H9 (cell line): ENCODE results near the gene PHTF1. TPM values are rescaled to one million over a fixed set of nuclear protein-coding genes. Genes with fewer than 3 reads are reported as not detected.

ENCODE experiments used
- DNase-seq: peaks from one replicate; pipeline ENCODE4 v3.0.0-alpha.2; 2017
- H2AFZ ChIP-seq: one replicate; pipeline ENCODE4 v1.6.1; 2013; ENCODE audit warnings: mild to moderate bottlenecking, low read length, control low read depth, moderate library complexity
- H2AK5ac ChIP-seq: 2 replicates; pipeline ENCODE4 v1.6.1; 2013; ENCODE audit warnings: low read length, control low read depth, mixed read lengths; ENCODE audit not compliant: insufficient read length
- H2BK120ac ChIP-seq: one replicate; pipeline ENCODE4 v1.6.1; 2013; ENCODE audit warnings: low read depth, mild to moderate bottlenecking, low read length, control low read depth, inconsistent platforms; ENCODE audit not compliant: poor library complexity, severe bottlenecking
- H2BK12ac ChIP-seq: 2 replicates; pipeline ENCODE4 v1.6.1; 2013; ENCODE audit warnings: low read length, control low read depth, mixed read lengths, low read depth; ENCODE audit not compliant: insufficient read length
- H2BK15ac ChIP-seq: 2 replicates; pipeline ENCODE4 v1.6.1; 2013; ENCODE audit warnings: low read depth, low read length, control low read depth
- H2BK20ac ChIP-seq: one replicate; pipeline ENCODE4 v1.6.1; 2013; ENCODE audit warnings: low read depth, mild to moderate bottlenecking, low read length, control low read depth, inconsistent platforms; ENCODE audit not compliant: poor library complexity, severe bottlenecking
- H2BK5ac ChIP-seq: 2 replicates; pipeline ENCODE4 v1.6.1; 2013; ENCODE audit warnings: low read length, control low read depth, mixed read lengths; ENCODE audit not compliant: insufficient read length
- H3K14ac ChIP-seq: 2 replicates; pipeline ENCODE4 v1.6.1; 2013; ENCODE audit warnings: low read length, control low read depth; ENCODE audit not compliant: insufficient read depth
- H3K18ac ChIP-seq: 2 replicates; pipeline ENCODE4 v1.6.1; 2013; ENCODE audit warnings: low read depth, mild to moderate bottlenecking, mixed read lengths, low read length, control low read depth; ENCODE audit not compliant: insufficient read length
- H3K23ac ChIP-seq: 2 replicates; pipeline ENCODE4 v1.6.1; 2013; ENCODE audit warnings: low read length, control low read depth, mixed read lengths, low read depth; ENCODE audit not compliant: insufficient read length
- H3K23me2 ChIP-seq: 2 replicates; pipeline ENCODE4 v1.6.1; 2013; ENCODE audit warnings: low read depth, mild to moderate bottlenecking, mixed read lengths, low read length, control low read depth; ENCODE audit not compliant: insufficient read length, poor library complexity, severe bottlenecking
- H3K27ac ChIP-seq: 2 replicates; pipeline ENCODE4 v1.5.1; 2013; ENCODE audit warnings: low read length, control low read depth, mixed read lengths, low read depth; ENCODE audit not compliant: insufficient read length
- H3K27me3 ChIP-seq: 2 replicates; pipeline ENCODE4 v1.6.1; 2013; ENCODE audit warnings: low read length, control low read depth, inconsistent platforms; ENCODE audit not compliant: insufficient read depth
- H3K4ac ChIP-seq: 2 replicates; pipeline ENCODE4 v1.6.1; 2013; ENCODE audit warnings: low read depth, mild to moderate bottlenecking, control low read depth, inconsistent platforms, low read length, moderate library complexity
- H3K4me1 ChIP-seq: 2 replicates; pipeline ENCODE4 v1.6.1; 2013; ENCODE audit warnings: low read length, control low read depth, inconsistent platforms; ENCODE audit not compliant: insufficient read depth
- H3K4me2 ChIP-seq: 2 replicates; pipeline ENCODE4 v1.6.1; 2013; ENCODE audit warnings: low read length, control low read depth, mixed read lengths; ENCODE audit not compliant: insufficient read length, insufficient read depth
- H3K56ac ChIP-seq: 2 replicates; pipeline ENCODE4 v1.6.1; 2013; ENCODE audit warnings: low read depth, mild to moderate bottlenecking, mixed read lengths, low read length, control low read depth; ENCODE audit not compliant: insufficient read length
- H3K79me1 ChIP-seq: 2 replicates; pipeline ENCODE4 v1.6.1; 2013; ENCODE audit warnings: low read depth, mild to moderate bottlenecking, moderate library complexity, low read length, control low read depth, inconsistent platforms; ENCODE audit not compliant: insufficient read depth, poor library complexity, severe bottlenecking
- H3K79me2 ChIP-seq: 2 replicates; pipeline ENCODE4 v1.6.1; 2013; ENCODE audit warnings: low read length, control low read depth, inconsistent platforms; ENCODE audit not compliant: insufficient read depth
- H3K9ac ChIP-seq: 2 replicates; pipeline ENCODE4 v1.6.1; 2013; ENCODE audit warnings: low read length, control low read depth, mixed read lengths; ENCODE audit not compliant: insufficient read length; ENCODE audit errors: extremely low read depth
- H3K9me3 ChIP-seq: one replicate; pipeline ENCODE4 v1.6.1; 2013; ENCODE audit warnings: low read depth, low read length, inconsistent platforms; ENCODE audit not compliant: control insufficient read depth
- H3T11ph ChIP-seq: one replicate; pipeline ENCODE4 v1.6.1; 2013; ENCODE audit warnings: mild to moderate bottlenecking, low read length, control low read depth, inconsistent platforms
- H4K20me1 ChIP-seq: one replicate; pipeline ENCODE4 v1.6.1; 2013; ENCODE audit not compliant: control insufficient read depth, insufficient read length, insufficient read depth
- H4K5ac ChIP-seq: 2 replicates; pipeline ENCODE4 v1.6.1; 2013; ENCODE audit warnings: low read depth, mild to moderate bottlenecking, mixed read lengths, low read length, control low read depth; ENCODE audit not compliant: insufficient read length
- H4K8ac ChIP-seq: replicated peaks from 2 replicates; pipeline ENCODE4 v1.6.1; 2013; ENCODE audit warnings: low read length, control low read depth, mixed read lengths, low read depth; ENCODE audit not compliant: insufficient read length
- H4K91ac ChIP-seq: 2 replicates; pipeline ENCODE4 v1.6.1; 2013; ENCODE audit warnings: low read depth, mild to moderate bottlenecking, moderate library complexity, mixed read lengths, low read length, control low read depth; ENCODE audit not compliant: insufficient read length
- H3K27ac Mint-ChIP-seq, 3 experiments: 2 replicates in 2 of 3; 3 replicates in 1 of 3; pipeline ENCODE4 v1.8.0; 2020 to 2021; ENCODE audit warnings: mixed read lengths in 3 of 3, mild to moderate bottlenecking in 1 of 3, moderate library complexity in 1 of 3
- H3K27me3 Mint-ChIP-seq: 2 replicates; pipeline ENCODE4 v1.8.0; 2021; ENCODE audit warnings: low read depth, mild to moderate bottlenecking, moderate library complexity, mixed read lengths
- H3K36me3 Mint-ChIP-seq, 3 experiments: 2 replicates in 2 of 3; 3 replicates in 1 of 3; pipeline ENCODE4 v1.8.0; 2020 to 2021; ENCODE audit warnings: low read depth in 3 of 3, mixed read lengths in 3 of 3; ENCODE audit not compliant: insufficient read depth in 1 of 3
- H3K4me1 Mint-ChIP-seq, 2 experiments: 2 replicates each; pipeline ENCODE4 v1.8.0; 2020; ENCODE audit warnings: mixed read lengths in 2 of 2
- H3K4me3 Mint-ChIP-seq, 2 experiments: 2 replicates in 1 of 2; 3 replicates in 1 of 2; pipeline ENCODE4 v1.8.0; 2020 to 2021; ENCODE audit warnings: mild to moderate bottlenecking in 2 of 2, mixed read lengths in 2 of 2, moderate library complexity in 1 of 2
- H3K9me3 Mint-ChIP-seq, 2 experiments: 2 replicates in 1 of 2; 3 replicates in 1 of 2; pipeline ENCODE4 v1.8.0; 2020; ENCODE audit warnings: mild to moderate bottlenecking in 2 of 2, mixed read lengths in 2 of 2, moderate library complexity in 1 of 2
- CTCF ChIP-seq: fragments of 200-600 bp; sonication (generic); conservative IDR thresholded peaks from 3 replicates; pipeline ENCODE4 v1.8.0; 2021; ENCODE audit warnings: antibody characterized with exemption, mild to moderate bottlenecking
- WGBS: extraction: QIAGEN DNeasy Blood & Tissue Kit; methylation state at CpG from one replicate; pipeline ENCODE4 v1.1.7; 2013; ENCODE audit warnings: missing lambda C conversion rate, low lambda C conversion rate, mixed read lengths; ENCODE audit not compliant: insufficient read length; ENCODE audit errors: extremely low coverage; 5-methylcytosine and 5-hydroxymethylcytosine counted together
- total RNA-seq: library from RNA; stranded (reverse); gene quantifications from 2 replicates; pipeline ENCODE4 v1.2.1, GENCODE V29; 2021

The PHTF1 gene
- total RNA-seq, 1 experiment from 2014 or later = 28.4 TPM

GRCh38 chr1:113792471-113792870 is 33.2 kb upstream of the PHTF1 start:
- peaks cover 8% of the 10 kb centered on the region for H3K79me1 ChIP-seq
- no peak overlapping the region for H4K8ac ChIP-seq
- H3T11ph ChIP-seq = no peak overlapping the region
- Mint-ChIP-seq H3K9me3 (no peaks in the 10 kb centered on the region), H3K36me3 (peaks cover 12 to 32% (median 29%) of the 10 kb centered on the region in 3 experiments; a peak in 5 of 7 replicates), H3K27me3 (no peaks in the 10 kb centered on the region; the same call in 1 of the 2 replicates), H3K4me3 (no peak overlapping the region), H3K4me1 (peaks cover 5 to 10% of the 10 kb centered on the region in 2 experiments), H3K27ac (peak overlapping the region in 1 of 3 experiments; percentile 40; a peak in 2 of 7 replicates)
- TF ChIP-seq CTCF = no peak
- DNase-seq = no peak
- peaks cover 3% of the 10 kb centered on the region; the same call in 1 of the 2 replicates for H3K79me2 ChIP-seq
- H3K27me3 ChIP-seq = no peaks in the 10 kb centered on the region
- H2BK12ac ChIP-seq = no peak overlapping the region
- H4K5ac ChIP-seq = no peak overlapping the region
- H4K20me1 ChIP-seq = no peaks in the 10 kb centered on the region
- no peak overlapping the region for H3K14ac ChIP-seq
- no peak overlapping the region for H3K56ac ChIP-seq
- no peak overlapping the region for H3K27ac ChIP-seq
- no peaks in the 10 kb centered on the region for H3K23me2 ChIP-seq
- H3K18ac ChIP-seq = no peak overlapping the region
- no peaks in the 10 kb centered on the region for H3K4me1 ChIP-seq
- H2BK20ac ChIP-seq = no peak overlapping the region
- H3K4me2 ChIP-seq = no peak overlapping the region
- H2BK15ac ChIP-seq = no peak overlapping the region
- H2AFZ ChIP-seq = no peak overlapping the region
- no peak overlapping the region for H2BK5ac ChIP-seq
- no peak overlapping the region for H3K9ac ChIP-seq
- H3K9me3 ChIP-seq = no peaks in the 10 kb centered on the region
- no peak overlapping the region for H4K91ac ChIP-seq
- no peak overlapping the region for H2BK120ac ChIP-seq
- no peak overlapping the region for H2AK5ac ChIP-seq
- WGBS = no CpG with 5 or more reads among the region's 5 CpGs
- H3K23ac ChIP-seq = no peak overlapping the region
- H3K4ac ChIP-seq = no peak overlapping the region
